ENCODE results near the gene C1orf21. TPM values are rescaled to one million over a fixed set of nuclear protein-coding genes. Genes with fewer than 3 reads are reported as not detected.

The C1orf21 gene
- total RNA-seq, 1 experiment from 2014 or later = 52.5 TPM

GRCh38 chr1:184535191-184535970 lies 148.6 kb downstream of the C1orf21 start:
- DNase-seq = no peak
- Histone ChIP-seq H3K27me3 (no peaks in the 10 kb centered on the region), H3K9me3 (peaks cover 5% of the 10 kb centered on the region), H3K4me3 (no peak overlapping the region), H3K36me3 (peaks cover 5% of the 10 kb centered on the region)

- Histone ChIP-seq H3K36me3 (peaks cover 5% of the 10 kb centered on the region), H3K27me3 (no peaks in the 10 kb centered on the region), H3K4me3 (no peak overlapping the region)
Measured at GRCh38 chr1:184536246-184536985, 149.6 kb downstream of the C1orf21 start.

GRCh38 chr1:184539580-184539979 lies 152.8 kb downstream of the C1orf21 start:
- Histone ChIP-seq H3K27me3 (no peaks in the 10 kb centered on the region), H3K9me3 (peaks cover 5% of the 10 kb centered on the region), H3K36me3 (peaks cover 5% of the 10 kb centered on the region), H3K4me3 (no peak overlapping the region)
- DNase-seq = no peak

More at GRCh38 chr1:184536246-184536985, 149.6 kb downstream of the C1orf21 start:
- DNase-seq = no peak
- peaks cover 5% of the 10 kb centered on the region for H3K9me3 ChIP-seq

- H3K36me3 ChIP-seq = peaks cover 3% of the 10 kb centered on the region
Measured at GRCh38 chr1:184541537-184542152, 154.8 kb downstream of the C1orf21 start.

GRCh38 chr1:184542291-184542690 lies 155.5 kb downstream of the C1orf21 start:
- Histone ChIP-seq H3K27me3 (no peaks in the 10 kb centered on the region), H3K36me3 (peaks cover under 1% of the 10 kb centered on the region; the same call in 1 of the 2 replicates), H3K4me3 (no peak overlapping the region), H3K9me3 (peaks cover 5% of the 10 kb centered on the region)
- DNase-seq = no peak

More at GRCh38 chr1:184541537-184542152, 154.8 kb downstream of the C1orf21 start:
- Histone ChIP-seq H3K27me3 (no peaks in the 10 kb centered on the region), H3K9me3 (peaks cover 5% of the 10 kb centered on the region), H3K4me3 (no peak overlapping the region)
- DNase-seq = no peak

- no peaks in the 10 kb centered on the region for H3K27me3 ChIP-seq
- H3K36me3 ChIP-seq = no peaks in the 10 kb centered on the region
- H3K9me3 ChIP-seq = no peaks in the 10 kb centered on the region
- DNase-seq = no peak
- no peak overlapping the region for H3K4me3 ChIP-seq
Measured at GRCh38 chr1:184545601-184546000, 158.8 kb downstream of the C1orf21 start.

GRCh38 chr1:184552446-184552845 lies 165.6 kb downstream of the C1orf21 start:
- DNase-seq = no peak
- no peaks in the 10 kb centered on the region for H3K9me3 ChIP-seq
- no peaks in the 10 kb centered on the region for H3K27me3 ChIP-seq
- H3K36me3 ChIP-seq = no peaks in the 10 kb centered on the region
- no peak overlapping the region for H3K4me3 ChIP-seq

- H3K36me3 ChIP-seq = no peaks in the 10 kb centered on the region
- H3K4me3 ChIP-seq = no peak overlapping the region
Measured at GRCh38 chr1:184553845-184554244, 167.0 kb downstream of the C1orf21 start.

GRCh38 chr1:184555665-184556641 lies 169.1 kb downstream of the C1orf21 start:
- Histone ChIP-seq H3K36me3 (no peaks in the 10 kb centered on the region), H3K9me3 (no peaks in the 10 kb centered on the region), H3K27me3 (no peaks in the 10 kb centered on the region), H3K4me3 (no peak overlapping the region)
- peak; percentile 6 for DNase-seq

More at GRCh38 chr1:184553845-184554244, 167.0 kb downstream of the C1orf21 start:
- no peaks in the 10 kb centered on the region for H3K27me3 ChIP-seq
- DNase-seq = no peak
- H3K9me3 ChIP-seq = no peaks in the 10 kb centered on the region

- DNase-seq = no peak
- no peaks in the 10 kb centered on the region for H3K9me3 ChIP-seq
- H3K4me3 ChIP-seq = no peak overlapping the region
- no peaks in the 10 kb centered on the region for H3K36me3 ChIP-seq
- no peaks in the 10 kb centered on the region for H3K27me3 ChIP-seq
Measured at GRCh38 chr1:184556665-184557064, 169.8 kb downstream of the C1orf21 start.

GRCh38 chr1:184557423-184558347 lies 170.9 kb downstream of the C1orf21 start:
- DNase-seq = no peak
- Histone ChIP-seq H3K27me3 (no peaks in the 10 kb centered on the region), H3K4me3 (no peak overlapping the region), H3K36me3 (no peaks in the 10 kb centered on the region), H3K9me3 (no peaks in the 10 kb centered on the region)

- H3K9me3 ChIP-seq = no peaks in the 10 kb centered on the region
- no peaks in the 10 kb centered on the region for H3K27me3 ChIP-seq
- no peak overlapping the region for H3K4me3 ChIP-seq
- no peaks in the 10 kb centered on the region for H3K36me3 ChIP-seq
- no peak for DNase-seq
Measured at GRCh38 chr1:184558691-184559090, 171.9 kb downstream of the C1orf21 start.

- Histone ChIP-seq H3K4me3 (no peak overlapping the region), H3K9me3 (no peaks in the 10 kb centered on the region), H3K36me3 (no peaks in the 10 kb centered on the region), H3K27me3 (no peaks in the 10 kb centered on the region)
- DNase-seq = no peak
Measured at GRCh38 chr1:184559117-184559713, 172.4 kb downstream of the C1orf21 start.

- Histone ChIP-seq H3K9me3 (no peaks in the 10 kb centered on the region), H3K27me3 (no peaks in the 10 kb centered on the region), H3K4me3 (no peak overlapping the region), H3K36me3 (no peaks in the 10 kb centered on the region)
- DNase-seq = no peak
Measured at GRCh38 chr1:184562806-184563205, 176.0 kb downstream of the C1orf21 start.

GRCh38 chr1:184563308-184563707 lies 176.5 kb downstream of the C1orf21 start:
- Histone ChIP-seq H3K36me3 (no peaks in the 10 kb centered on the region), H3K27me3 (no peaks in the 10 kb centered on the region), H3K9me3 (no peaks in the 10 kb centered on the region), H3K4me3 (no peak overlapping the region)
- DNase-seq = no peak

Data from MG63 (cell line).